Epithelial cell of prostate (primary cell): ENCODE data around the gene CCL28.
"Not testable (repeated sequence)": the region's sequence is repeated elsewhere in the genome, so short reads cannot be mapped to it uniquely, and the experiment has no call there.

ENCODE experiments used
- DNase-seq: peaks from one replicate; pipeline ENCODE4 v3.0.0-alpha.2; 2011; ENCODE audit warnings: low read depth, low spot score
- H3K27ac ChIP-seq: fragments of 450-650 bp; 2 replicates; pipeline ENCODE4 v1.5.1; 2017; ENCODE audit warnings: mild to moderate bottlenecking

The CCL28 gene

GRCh38 chr5:43411495-43411894 lies 696 bp downstream of the CCL28 start:
- no peak for DNase-seq
- H3K27ac ChIP-seq, result no peak overlapping the region

DNA sequence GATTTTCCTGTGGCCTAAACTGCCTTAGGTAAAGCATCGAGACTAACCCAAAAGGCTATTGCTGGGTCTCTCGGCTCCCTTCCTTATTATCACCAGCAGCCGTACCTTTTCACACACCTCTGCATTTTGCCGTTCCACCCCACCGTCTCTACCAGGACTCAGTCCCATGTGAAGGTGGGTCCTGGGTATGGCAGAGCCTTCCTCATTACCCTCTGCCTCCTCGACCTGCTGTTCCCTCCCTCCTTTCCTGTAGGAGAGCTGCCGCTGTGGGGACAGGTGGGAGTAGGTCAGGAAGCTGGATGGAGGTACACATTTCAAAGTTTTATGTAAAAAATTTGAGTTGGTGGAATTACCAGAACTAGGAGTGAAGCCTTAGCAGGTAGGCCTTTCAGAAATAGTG lies 1.8 kb downstream of the CCL28 start:
- no peak for DNase-seq
- H3K27ac ChIP-seq, result no peak overlapping the region

DNA sequence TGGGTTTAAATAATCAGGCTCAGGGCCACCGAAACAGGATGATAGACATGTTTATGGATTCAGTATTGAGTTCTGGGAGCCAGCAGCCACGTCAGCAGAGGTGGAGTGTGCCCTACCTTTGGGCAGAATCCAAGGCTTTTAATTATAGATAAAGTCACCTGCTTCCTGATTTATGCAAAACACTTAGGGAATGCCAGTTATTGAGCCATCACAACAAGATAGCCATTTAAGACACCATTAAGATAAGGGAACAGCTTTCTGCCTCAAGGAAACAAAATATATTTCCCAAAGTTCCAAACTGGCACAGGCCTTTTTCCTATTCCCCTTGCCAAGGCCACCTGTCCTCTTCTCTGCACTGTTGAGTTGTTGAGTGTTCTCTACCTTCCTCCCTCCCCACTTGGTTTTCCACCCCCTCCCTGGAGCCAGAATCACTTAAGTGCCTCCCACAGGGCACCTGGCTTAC lies 2.4 kb downstream of the CCL28 start:
- DNase-seq, result no peak

GRCh38 chr5:43402524-43403066 lies 9.6 kb downstream of the CCL28 start:
- not testable (repeated sequence) for H3K27ac ChIP-seq, DNase-seq

More for the DNA sequence above, 2.4 kb downstream of the CCL28 start:
- no peak overlapping the region for H3K27ac ChIP-seq

DNA sequence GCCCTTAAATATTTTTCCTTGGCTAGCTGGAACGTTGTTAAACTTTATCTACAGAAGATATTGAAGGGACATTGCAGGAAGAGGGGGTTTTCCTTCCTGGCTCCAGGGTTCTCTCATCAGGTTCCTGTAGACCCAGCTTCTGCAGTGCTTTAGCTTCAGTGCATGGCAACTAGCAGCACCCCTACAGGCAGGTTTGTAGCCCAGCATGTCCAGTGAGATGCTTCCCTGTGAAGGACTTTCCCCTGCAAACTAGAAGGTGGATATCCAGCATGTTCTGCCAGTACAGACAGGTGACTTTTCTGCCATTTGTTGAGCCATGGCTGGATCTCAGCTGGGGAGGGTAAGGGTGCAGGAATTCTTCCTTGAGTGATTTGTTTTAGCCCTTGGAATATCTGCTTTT lies 10.4 kb downstream of the CCL28 start:
- DNase-seq, result no peak
- H3K27ac ChIP-seq, result no peak overlapping the region

- H3K27ac ChIP-seq, result no peak overlapping the region
- no peak for DNase-seq
Measured at GRCh38 chr5:43400082-43400481, 12.1 kb downstream of the CCL28 start.

DNA sequence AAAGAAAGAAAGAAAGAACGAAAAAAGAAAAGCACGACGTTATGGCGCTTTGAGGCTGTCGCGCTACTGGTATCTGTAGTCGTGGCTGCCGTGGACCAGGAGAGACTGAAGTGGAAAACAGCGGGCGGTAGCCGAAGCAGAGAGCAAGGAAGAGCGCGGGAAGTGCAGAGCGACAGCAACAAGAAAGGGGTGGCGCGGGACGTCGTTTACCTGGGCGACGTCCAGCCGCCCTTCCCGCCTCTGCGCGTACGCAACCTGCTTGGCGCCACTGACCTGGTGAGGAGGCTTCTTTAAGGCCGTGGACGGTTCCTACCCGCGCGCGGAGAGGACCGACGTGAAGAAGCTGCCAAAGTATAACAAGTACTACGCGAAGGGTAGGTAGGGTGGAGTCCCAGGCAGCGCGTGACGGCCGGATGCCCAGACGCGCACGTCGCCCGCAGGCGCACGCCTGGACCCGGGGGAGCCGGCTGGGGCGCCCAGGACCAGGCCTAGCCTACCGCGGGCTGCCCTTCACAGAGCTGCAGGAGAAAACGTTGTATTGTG lies 15.4 kb downstream of the CCL28 start:
- H3K27ac ChIP-seq, result no peak overlapping the region
- no peak for DNase-seq

DNA sequence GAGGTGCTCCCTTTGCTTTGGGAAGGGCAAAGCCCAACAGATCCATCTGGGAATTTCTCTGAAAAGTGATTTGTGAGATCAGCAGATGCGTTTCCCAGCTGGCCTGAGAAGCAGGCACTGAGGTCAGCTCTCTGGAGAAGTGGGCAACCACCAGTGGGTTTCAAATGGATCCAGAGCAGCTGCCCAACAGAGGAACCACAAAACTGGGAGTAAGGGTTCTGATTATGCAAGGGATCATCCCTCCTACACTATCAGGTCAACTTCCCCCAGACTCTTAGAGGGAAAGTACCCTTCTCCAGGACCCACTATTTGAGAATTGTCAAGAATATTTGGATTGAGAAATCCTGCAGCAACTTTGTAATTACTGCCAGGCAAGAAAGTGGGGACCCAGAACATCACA lies 21.7 kb downstream of the CCL28 start:
- no peak for DNase-seq
- H3K27ac ChIP-seq, result no peak overlapping the region

- DNase-seq, result peak; percentile 67
- H3K27ac ChIP-seq, result no peak overlapping the region
Measured at GRCh38 chr5:43389679-43390329, 22.4 kb downstream of the CCL28 start.

- no peak for DNase-seq
Measured at GRCh38 chr5:43386960-43387362, 25.2 kb downstream of the CCL28 start.

DNA sequence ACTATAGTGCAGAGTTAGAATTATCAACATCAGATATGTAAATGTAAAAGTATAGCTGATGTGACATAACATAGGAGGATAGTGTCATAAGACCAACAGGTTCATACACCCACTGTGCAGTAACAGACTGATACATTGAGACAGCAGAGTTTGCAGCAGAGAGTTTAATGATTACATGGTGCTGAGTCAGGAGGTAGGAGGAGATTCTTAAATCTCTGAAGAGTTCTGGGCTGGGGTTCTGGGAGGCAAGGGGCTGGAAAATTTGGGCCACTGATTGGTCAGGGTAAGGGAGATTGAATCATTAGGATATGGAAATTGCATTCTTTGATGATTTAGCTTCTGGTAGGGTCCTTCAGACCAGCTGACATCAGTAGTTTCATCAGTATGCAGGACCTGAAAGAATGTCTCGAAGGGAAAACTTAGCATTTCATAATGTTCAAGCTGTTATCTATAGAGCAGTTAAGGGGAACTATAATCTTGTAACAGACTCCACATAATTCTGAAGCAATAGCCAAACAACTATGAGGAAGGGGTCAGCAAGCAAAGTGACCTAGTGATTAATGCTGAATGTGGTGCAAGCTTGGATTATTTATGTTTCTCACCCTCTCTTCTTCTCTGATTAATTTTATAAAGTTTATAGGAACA lies 35.6 kb downstream of the CCL28 start:
- DNase-seq, result no peak

More at GRCh38 chr5:43386960-43387362, 25.2 kb downstream of the CCL28 start:
- H3K27ac ChIP-seq, result no peak overlapping the region

DNA sequence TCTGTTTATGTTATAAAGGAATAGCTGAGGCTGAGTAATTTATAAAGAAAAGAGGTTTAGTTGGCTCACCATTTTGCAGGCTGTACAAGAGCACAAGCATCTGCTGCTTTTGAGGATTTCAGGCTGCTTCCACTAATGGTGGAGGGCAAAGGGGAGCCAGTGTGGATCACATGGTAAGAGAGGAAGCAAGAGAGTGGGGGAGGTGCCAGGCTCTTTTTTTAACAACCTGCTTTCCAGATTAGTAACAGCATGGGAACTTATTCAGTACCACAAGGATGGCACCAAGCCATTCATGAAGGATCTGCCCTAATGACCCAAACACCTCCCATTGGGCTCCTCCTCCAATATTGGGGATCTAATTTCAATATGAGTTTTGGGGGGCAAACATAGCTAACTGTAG lies 40.4 kb downstream of the CCL28 start:
- no peak for DNase-seq
- no peak overlapping the region for H3K27ac ChIP-seq

More for the DNA sequence above, 35.6 kb downstream of the CCL28 start:
- H3K27ac ChIP-seq, result no peak overlapping the region

GRCh38 chr5:43370352-43370751 lies 41.8 kb downstream of the CCL28 start:
- no peak for DNase-seq
- no peak overlapping the region for H3K27ac ChIP-seq

DNA sequence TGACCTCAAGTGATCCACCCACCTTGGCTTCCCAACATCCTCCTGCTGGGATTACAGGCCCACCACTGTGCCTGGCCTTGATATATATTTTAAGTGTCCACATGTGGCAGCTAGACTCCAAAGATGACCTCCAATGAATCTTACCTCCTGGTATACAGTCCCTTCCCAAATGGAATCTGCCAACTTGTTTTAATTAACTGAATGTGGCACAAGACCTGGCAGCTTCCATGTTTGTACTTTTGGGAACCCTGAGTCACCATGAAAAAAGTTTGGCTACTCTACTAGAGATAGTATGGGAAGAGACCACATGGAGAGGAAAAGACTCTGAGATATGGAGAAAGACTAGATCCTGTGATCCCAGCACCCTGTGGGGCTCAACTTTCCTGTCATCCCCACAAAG lies 42.5 kb downstream of the CCL28 start:
- no peak overlapping the region for H3K27ac ChIP-seq
- no peak for DNase-seq

- DNase-seq, result no peak
- H3K27ac ChIP-seq, result peak overlapping the region; percentile 18
Measured at GRCh38 chr5:43367909-43368669, 44.1 kb downstream of the CCL28 start.

DNA sequence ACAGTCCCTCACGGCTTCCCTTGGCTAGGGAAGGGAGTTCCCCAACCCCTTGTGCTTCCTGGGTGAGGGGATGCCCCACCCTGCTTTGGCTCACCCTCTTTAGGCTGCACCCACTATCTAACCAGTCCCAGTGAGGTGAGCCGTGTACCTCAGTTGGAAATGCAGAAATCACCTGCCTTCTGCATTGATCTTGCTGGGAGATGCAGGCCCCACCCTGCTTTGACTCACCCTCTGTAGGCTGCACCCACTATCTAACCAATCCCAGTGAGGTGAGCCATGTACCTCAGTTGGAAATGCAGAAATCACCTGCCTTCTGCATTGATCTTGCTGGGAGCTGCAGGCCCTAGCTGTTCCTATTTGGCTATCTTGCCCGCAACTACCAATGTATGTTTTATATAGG lies 44.7 kb downstream of the CCL28 start:
- peak; percentile 48 for DNase-seq
- H3K27ac ChIP-seq, result peak overlapping the region; percentile 18

- not testable (repeated sequence) for DNase-seq
- H3K27ac ChIP-seq, result peak overlapping the region; percentile 18
Measured at GRCh38 chr5:43366680-43367246, 45.4 kb downstream of the CCL28 start.

DNA sequence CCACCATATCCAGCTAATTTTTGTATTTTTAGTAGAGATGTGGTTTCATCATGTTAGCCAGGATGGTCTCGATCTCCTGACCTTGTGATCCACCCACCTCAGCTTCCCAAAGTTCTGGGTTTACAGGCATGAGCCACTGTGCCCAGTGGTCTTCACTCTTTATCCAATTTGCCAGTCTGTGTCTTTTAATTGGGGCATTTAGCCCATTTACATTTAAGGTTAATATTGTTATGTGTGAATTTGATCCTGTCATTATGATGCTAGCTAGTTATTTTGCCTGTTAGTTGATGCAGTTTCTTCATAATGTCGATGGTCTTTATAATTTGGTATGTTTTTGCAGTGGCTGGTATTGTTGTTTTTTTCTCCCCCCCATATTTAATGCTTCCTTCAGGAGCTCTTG lies 47.0 kb downstream of the CCL28 start:
- not testable (repeated sequence) for H3K27ac ChIP-seq, DNase-seq

- H3K27ac ChIP-seq, result peak overlapping the region; percentile 61
Measured at GRCh38 chr5:43363445-43364152, 48.6 kb downstream of the CCL28 start.

More at GRCh38 chr5:43363445-43364152, 48.6 kb downstream of the CCL28 start:
- DNase-seq, result no peak
